HG02642 (cell line): Measurements from ENCODE around the gene SERTM1.

Experiments
- ATAC-seq: cut with Tn5 transposase; IDR thresholded peaks from one replicate; pipeline ENCODE4 v1.9.1; 2021; ENCODE audit warnings: mild to moderate bottlenecking; ENCODE audit not compliant: unreplicated experiment, poor library complexity

The SERTM1 gene

DNA sequence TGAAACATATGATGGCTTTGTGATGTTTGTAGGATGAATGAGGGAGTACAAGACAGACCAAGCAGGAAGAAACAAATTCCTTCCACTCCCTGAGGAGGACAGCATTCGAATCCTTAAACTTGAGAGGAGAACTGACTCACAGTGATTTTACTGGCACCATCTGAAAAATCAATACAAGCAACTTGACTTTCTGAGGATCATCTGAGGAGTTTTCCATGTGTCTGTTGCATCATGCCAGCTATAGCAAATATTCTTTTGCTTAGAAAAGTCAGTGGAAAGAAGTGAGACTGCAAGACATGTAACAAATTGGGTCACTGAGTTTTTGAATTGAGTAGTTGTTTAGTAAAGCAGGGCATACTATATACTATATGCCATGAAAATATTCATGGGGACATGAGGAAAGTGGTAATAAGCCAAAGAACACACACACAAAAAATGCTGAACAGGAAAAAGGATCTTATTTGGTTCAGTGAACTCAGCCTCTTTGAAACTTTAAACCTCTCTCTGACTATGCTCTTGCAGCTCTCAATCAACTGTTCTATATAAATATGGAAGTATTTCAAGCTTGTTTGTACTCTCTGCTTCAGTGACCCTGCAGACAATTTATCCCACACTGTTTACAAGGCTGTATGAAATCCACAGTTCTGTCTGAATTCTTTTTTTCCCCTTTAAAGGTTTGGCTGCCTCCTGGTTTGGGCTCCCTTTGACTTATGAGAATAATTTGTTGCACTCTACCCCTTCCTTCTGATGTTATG is 35.5 kb downstream of the SERTM1 start:
- ATAC-seq: no peak

DNA sequence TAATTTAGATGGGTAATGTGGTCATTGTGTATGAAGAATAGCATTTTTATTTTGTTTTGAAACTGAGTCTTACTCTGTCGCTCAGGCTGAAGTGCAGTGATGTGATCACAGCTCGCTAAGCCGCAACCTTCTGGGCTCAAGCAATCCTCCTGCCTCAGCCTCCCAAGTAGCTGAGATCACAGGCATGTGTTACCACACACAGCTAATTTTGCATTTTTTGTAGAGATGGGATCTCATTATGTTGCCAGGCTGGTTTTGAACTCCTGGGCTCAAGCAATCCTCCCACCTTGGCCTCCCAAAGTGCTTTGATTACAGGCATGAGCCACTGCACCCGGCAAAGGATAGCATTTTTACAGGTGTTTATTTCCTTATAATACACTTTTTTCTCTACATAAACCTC is 36.6 kb downstream of the SERTM1 start:
- ATAC-seq: no peak

DNA sequence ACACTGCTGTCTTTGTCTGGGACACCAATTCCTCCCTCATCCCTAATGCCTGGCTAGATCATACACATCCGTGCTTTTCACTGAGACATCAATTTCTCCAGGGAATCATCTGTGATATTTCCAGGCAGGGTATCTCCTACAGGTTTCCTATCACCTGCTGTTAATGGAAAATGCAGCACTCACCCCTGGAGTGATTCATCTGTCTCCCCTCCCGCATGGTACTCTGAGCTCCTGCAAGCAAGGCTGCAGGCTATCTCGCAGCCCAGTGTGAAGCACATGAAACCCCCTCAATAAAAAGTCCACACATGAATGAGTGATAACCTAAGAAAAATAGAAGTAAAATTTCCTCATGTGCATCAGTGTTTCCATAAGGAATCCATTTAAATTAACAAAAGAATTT is 38.5 kb downstream of the SERTM1 start:
- ATAC-seq: no peak

DNA sequence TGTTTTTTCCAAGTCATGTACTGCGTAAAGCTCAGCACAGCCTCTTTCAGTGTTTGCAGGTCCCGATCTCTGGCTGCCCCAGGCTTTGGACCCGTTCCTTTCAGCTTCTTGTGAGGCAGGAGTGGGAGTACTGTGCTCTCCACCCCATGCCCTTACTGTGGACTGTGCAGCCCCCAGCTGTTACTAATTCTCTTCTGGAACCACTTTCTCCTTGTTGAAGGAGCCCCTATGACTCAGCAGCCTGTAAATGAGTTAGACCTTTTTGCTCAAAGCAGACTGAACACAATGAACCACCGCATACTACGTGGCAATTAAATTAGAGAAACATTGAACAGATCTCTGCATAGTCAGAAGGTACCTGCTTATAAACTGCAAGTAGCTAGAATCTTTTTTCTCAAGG is 39.0 kb downstream of the SERTM1 start:
- ATAC-seq: no peak

DNA sequence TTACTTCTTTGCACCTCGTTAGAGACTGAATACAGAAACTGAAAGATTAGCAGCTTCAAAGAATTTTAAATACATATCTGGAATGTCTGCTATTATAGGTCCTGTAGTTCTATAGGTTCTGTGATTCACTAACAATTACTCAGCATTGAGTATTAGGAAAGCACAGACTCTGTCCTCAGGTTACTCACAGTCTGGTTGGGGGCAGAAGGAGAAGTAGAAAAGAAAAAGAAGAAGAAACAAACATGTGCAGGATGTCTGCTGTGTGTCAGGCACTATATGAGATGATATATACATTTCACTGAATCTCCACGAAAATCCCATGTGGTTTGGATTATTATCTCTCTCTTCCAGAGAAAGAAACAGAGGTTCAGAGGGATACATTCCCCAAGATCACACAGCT is 40.1 kb downstream of the SERTM1 start:
- ATAC-seq: no peak

DNA sequence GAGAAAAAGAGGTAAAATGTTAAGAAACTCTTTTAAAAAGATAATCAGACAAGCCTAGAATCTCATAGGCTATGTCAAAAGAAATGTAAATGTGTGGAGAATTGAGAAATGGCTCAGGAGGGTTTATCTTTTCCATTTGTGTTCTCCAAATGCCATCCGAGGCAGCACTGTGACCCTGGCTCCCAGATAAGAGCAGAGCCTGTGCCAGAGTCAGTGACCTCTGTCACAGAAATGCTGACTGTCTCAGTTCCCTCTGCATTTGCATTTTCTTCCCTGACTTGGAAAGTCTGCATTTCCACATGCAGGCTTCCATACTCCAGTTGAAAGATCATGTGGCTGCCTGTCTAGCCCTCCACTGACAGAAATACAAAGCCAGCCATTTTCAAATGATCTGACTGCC is 42.0 kb downstream of the SERTM1 start:
- no peak for ATAC-seq

DNA sequence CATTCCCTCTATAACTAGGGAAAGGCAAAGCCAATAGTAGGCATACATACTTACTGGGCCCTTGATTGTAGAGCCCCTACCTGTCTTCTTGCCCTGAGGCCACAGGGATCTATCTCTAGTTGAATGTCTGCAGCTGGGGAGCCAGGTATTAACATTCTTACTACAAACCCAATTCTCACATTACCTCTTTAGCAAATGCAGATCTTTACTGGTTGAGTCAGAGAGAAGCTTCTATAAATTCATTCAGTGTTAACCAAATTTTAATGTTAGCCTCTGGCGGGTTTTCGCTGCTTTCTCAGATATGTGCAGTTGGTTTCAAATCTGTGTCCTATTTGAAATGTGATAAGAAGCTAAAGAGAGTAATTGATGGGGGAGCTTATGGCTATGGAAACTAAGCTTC is 43.2 kb downstream of the SERTM1 start:
- no peak for ATAC-seq

- ATAC-seq: no peak
These were observed 44.2 kb downstream of the SERTM1 start for GRCh38 chr13:36717966-36718545.

GRCh38 chr13:36718686-36719085 is 44.9 kb downstream of the SERTM1 start:
- ATAC-seq: no peak

- ATAC-seq: no peak
These were observed 50.3 kb downstream of the SERTM1 start for GRCh38 chr13:36724141-36724540.

GRCh38 chr13:36725936-36726335 is 52.1 kb downstream of the SERTM1 start:
- no peak for ATAC-seq

DNA sequence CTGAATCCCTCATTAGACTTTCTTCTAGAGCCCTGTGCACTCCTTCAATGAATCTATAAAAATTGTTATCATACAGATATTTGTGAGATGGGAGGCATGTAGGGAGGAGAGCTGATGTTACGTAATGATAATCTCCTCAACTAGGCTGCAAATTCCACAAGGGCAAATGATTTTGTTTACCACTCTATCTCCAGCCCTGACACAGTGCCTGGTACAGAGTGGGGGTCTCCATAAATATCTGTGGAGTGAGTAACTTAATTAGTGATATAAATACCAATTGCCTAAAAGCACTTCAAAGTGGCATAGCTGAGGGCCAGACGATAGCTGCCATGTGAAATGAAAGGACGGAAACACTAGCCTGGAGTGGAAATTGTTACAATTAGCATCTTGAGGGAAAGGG is 54.2 kb downstream of the SERTM1 start:
- no peak for ATAC-seq

DNA sequence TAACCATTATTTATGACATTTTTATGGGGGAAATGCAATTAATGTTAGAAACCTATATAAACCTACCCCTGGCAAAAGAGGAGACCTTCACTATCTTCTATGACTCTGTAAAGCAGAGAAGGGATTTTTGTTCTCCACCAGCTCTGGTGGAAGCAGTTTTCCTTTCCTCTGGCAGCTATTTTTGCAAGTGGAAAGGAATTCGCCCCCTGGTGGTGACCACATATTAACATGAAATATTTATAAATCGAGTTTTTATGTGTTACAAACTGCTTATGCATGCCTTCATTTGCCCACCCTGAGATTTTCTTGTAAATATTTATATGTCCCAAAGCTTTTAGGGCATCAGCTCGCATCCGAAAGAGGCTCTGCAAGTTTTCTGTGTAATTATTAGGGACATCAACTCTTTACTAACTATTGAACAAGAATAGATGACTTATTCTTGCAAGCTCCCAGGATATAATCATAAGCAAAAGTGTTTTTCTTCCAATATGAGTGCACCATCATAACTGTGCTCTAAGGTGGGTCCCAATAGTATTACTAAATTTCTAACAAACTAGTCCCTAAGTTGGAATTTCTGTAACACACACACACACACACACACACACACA is 62.4 kb downstream of the SERTM1 start:
- no peak for ATAC-seq

- no peak for ATAC-seq
These were observed 63.8 kb downstream of the SERTM1 start for GRCh38 chr13:36737524-36738083.

- ATAC-seq: no peak
These were observed 71.6 kb downstream of the SERTM1 start for GRCh38 chr13:36745436-36745835.

- no peak for ATAC-seq
These were observed 72.2 kb downstream of the SERTM1 start for GRCh38 chr13:36746051-36746450.
